Liver (tissue), 9 donors: Measurements from ENCODE around the gene CFAP54. TPM values are rescaled to one million over a fixed set of nuclear protein-coding genes. Genes with fewer than 3 reads are reported as not detected.

Experiments
- DNase-seq: peaks from one replicate; pipeline ENCODE4 v3.0.0-alpha.2; 2017; ENCODE audit warnings: low spot score
- H3K27ac ChIP-seq, 2 donors: one replicate each; pipeline ENCODE4 v1.7.0; 2013; ENCODE audit warnings: inconsistent platforms in 2 of 2, low read length in 2 of 2, control low read depth in 1 of 2, low read depth in 1 of 2, mild to moderate bottlenecking in 1 of 2
- H3K27me3 ChIP-seq, 4 donors: one replicate each; pipeline versions ENCODE4 v1.6.1 to v1.7.0; 2013; ENCODE audit warnings: low read length in 3 of 4, inconsistent platforms in 1 of 4, mild to moderate bottlenecking in 1 of 4, moderate library complexity in 1 of 4; ENCODE audit not compliant: control insufficient read depth in 4 of 4, insufficient read depth in 4 of 4
- H3K36me3 ChIP-seq, 4 donors: one replicate each; pipeline versions ENCODE4 v1.6.1 to v1.7.0; 2013; ENCODE audit warnings: low read length in 3 of 4, mild to moderate bottlenecking in 3 of 4, low read depth in 1 of 4, moderate library complexity in 1 of 4; ENCODE audit not compliant: control insufficient read depth in 4 of 4, insufficient read depth in 3 of 4
- H3K4me1 ChIP-seq, 4 donors: one replicate each; pipeline versions ENCODE4 v1.6.1 to v1.7.0; 2013; ENCODE audit warnings: low read length in 3 of 4, mild to moderate bottlenecking in 3 of 4, moderate library complexity in 1 of 4; ENCODE audit not compliant: control insufficient read depth in 4 of 4, insufficient read depth in 4 of 4
- H3K4me3 ChIP-seq, 3 donors: one replicate each; pipeline versions ENCODE4 v1.6.1 to v1.7.0; 2013; ENCODE audit warnings: low read length in 3 of 3, control low read depth in 1 of 3, low read depth in 1 of 3, mild to moderate bottlenecking in 1 of 3
- H3K9ac ChIP-seq, 2 donors: one replicate each; pipeline ENCODE4 v1.7.0; 2013; ENCODE audit warnings: low read length in 2 of 2, mild to moderate bottlenecking in 2 of 2, moderate library complexity in 2 of 2, control low read depth in 1 of 2, low read depth in 1 of 2
- H3K9me3 ChIP-seq, 4 donors: one replicate each; pipeline versions ENCODE4 v1.6.1 to v1.7.0; 2013; ENCODE audit warnings: low read length in 3 of 4; ENCODE audit not compliant: control insufficient read depth in 4 of 4
- ATF3 ChIP-seq: IDR thresholded peaks from 2 replicates; pipeline ENCODE4 v1.6.1; 2016; ENCODE audit warnings: antibody characterized with exemption
- EGR1 ChIP-seq, 2 donors: IDR thresholded peaks; 2 replicates each; pipeline ENCODE4 v1.6.1; 2016 to 2018; ENCODE audit warnings: antibody characterized with exemption in 2 of 2, low read depth in 2 of 2
- FOXA1 ChIP-seq: IDR thresholded peaks from 2 replicates; pipeline ENCODE4 v1.6.1; 2016; ENCODE audit warnings: antibody characterized with exemption
- FOXA2 ChIP-seq: IDR thresholded peaks from 2 replicates; pipeline ENCODE4 v1.6.1; 2016; ENCODE audit warnings: antibody characterized with exemption
- GABPA ChIP-seq, 2 donors: IDR thresholded peaks in 1 of 2; conservative IDR thresholded peaks in 1 of 2; 2 replicates each; pipeline ENCODE4 v1.6.1; 2016; ENCODE audit warnings: antibody characterized with exemption in 2 of 2, mild to moderate bottlenecking in 1 of 2, moderate library complexity in 1 of 2
- HNF4A ChIP-seq, 2 donors: conservative IDR thresholded peaks; 2 replicates each; pipeline ENCODE4 v1.6.1; 2016; ENCODE audit warnings: antibody characterized with exemption in 2 of 2, mild to moderate bottlenecking in 2 of 2
- HNF4G ChIP-seq: IDR thresholded peaks from 2 replicates; pipeline ENCODE4 v1.6.1; 2016; ENCODE audit warnings: antibody characterized with exemption
- JUND ChIP-seq, 2 donors: IDR thresholded peaks; 2 replicates each; pipeline ENCODE4 v1.6.1; 2016; ENCODE audit warnings: antibody characterized with exemption in 2 of 2
- MAX ChIP-seq: IDR thresholded peaks from 2 replicates; pipeline ENCODE4 v1.6.1; 2016; ENCODE audit warnings: antibody characterized with exemption
- NR2F2 ChIP-seq: IDR thresholded peaks from 2 replicates; pipeline ENCODE4 v1.6.1; 2016; ENCODE audit warnings: antibody characterized with exemption
- RAD21 ChIP-seq, 2 donors: IDR thresholded peaks; 2 replicates each; pipeline ENCODE4 v1.6.1; 2016; ENCODE audit warnings: antibody characterized with exemption in 2 of 2, mild to moderate bottlenecking in 2 of 2
- RXRA ChIP-seq, 2 donors: IDR thresholded peaks; 2 replicates each; pipeline ENCODE4 v1.6.1; 2017 to 2018; ENCODE audit warnings: antibody characterized with exemption in 2 of 2, mild to moderate bottlenecking in 1 of 2
- SP1 ChIP-seq: IDR thresholded peaks from 2 replicates; pipeline ENCODE4 v1.6.1; 2018; ENCODE audit warnings: antibody characterized with exemption, mild to moderate bottlenecking
- TAF1 ChIP-seq: conservative IDR thresholded peaks from 2 replicates; pipeline ENCODE4 v1.6.1; 2016; ENCODE audit warnings: antibody characterized with exemption, mild to moderate bottlenecking
- YY1 ChIP-seq: IDR thresholded peaks from 2 replicates; pipeline ENCODE4 v1.6.1; 2016; ENCODE audit warnings: antibody characterized with exemption, mild to moderate bottlenecking
- WGBS: extraction: QIAGEN DNeasy Blood & Tissue Kit; methylation state at CpG from one replicate; pipeline ENCODE4 v1.1.7; 2013; 5-methylcytosine and 5-hydroxymethylcytosine counted together
- polyA plus RNA-seq, 2 donors: library from polyadenylated mRNA; stranded (reverse) in 1 of 2; unstranded in 1 of 2; fragments of 200-250 nt in 1 of 2; fragments of >200 nt in 1 of 2; fragmentation: Nextera tagmentation in 1 of 2; extraction: Ambion mirVana in 1 of 2; gene quantifications; one replicate each; pipeline versions ENCODE4 v1.2.1 to v1.2.3, GENCODE V29; 2013 to 2015
- total RNA-seq, 2 donors: library from RNA; depleted of rRNA; stranded (reverse); fragments of >200 nt; gene quantifications; one replicate each; pipeline ENCODE4 v1.2.3, GENCODE V29; 2014
- TF ChIP-seq, protein P1 (sequence below): IDR thresholded peaks from 2 replicates; pipeline ENCODE4 v1.6.1; 2016; ENCODE audit warnings: antibody characterized with exemption, mild to moderate bottlenecking
- TF ChIP-seq, protein P2 (sequence below): IDR thresholded peaks from 2 replicates; pipeline ENCODE4 v1.6.1; 2016; ENCODE audit warnings: antibody characterized with exemption
- donor health status: healthy.
- donor health status: healthy.
- donor health status: healthy.
- donor health status: healthy.
- donor health status: healthy.

The CFAP54 gene
- total and polyA plus RNA-seq, 4 donors, result 0.01 to 0.19 (median 0.15) TPM

- Histone ChIP-seq H3K4me3 (no peak overlapping the region), H3K9ac (no peak overlapping the region), H3K27me3 (no peaks in the 10 kb centered on the region), H3K4me1 (no peaks in the 10 kb centered on the region), H3K9me3 (no peaks in the 10 kb centered on the region), H3K36me3 (no peaks in the 10 kb centered on the region), H3K27ac (no peak overlapping the region)
- WGBS, result 87% methylated on average over 3 of the region's 3 CpGs
- no peak for DNase-seq
- TF ChIP-seq JUND (IDR thresholded peaks at IDR 0.05) (no peak), NR2F2 (no peak), RXRA (IDR thresholded peaks at IDR 0.05) (no peak), RAD21 (IDR thresholded peaks at IDR 0.05) (no peak), MAX (no peak)
- TF ChIP-seq, protein P1, sequence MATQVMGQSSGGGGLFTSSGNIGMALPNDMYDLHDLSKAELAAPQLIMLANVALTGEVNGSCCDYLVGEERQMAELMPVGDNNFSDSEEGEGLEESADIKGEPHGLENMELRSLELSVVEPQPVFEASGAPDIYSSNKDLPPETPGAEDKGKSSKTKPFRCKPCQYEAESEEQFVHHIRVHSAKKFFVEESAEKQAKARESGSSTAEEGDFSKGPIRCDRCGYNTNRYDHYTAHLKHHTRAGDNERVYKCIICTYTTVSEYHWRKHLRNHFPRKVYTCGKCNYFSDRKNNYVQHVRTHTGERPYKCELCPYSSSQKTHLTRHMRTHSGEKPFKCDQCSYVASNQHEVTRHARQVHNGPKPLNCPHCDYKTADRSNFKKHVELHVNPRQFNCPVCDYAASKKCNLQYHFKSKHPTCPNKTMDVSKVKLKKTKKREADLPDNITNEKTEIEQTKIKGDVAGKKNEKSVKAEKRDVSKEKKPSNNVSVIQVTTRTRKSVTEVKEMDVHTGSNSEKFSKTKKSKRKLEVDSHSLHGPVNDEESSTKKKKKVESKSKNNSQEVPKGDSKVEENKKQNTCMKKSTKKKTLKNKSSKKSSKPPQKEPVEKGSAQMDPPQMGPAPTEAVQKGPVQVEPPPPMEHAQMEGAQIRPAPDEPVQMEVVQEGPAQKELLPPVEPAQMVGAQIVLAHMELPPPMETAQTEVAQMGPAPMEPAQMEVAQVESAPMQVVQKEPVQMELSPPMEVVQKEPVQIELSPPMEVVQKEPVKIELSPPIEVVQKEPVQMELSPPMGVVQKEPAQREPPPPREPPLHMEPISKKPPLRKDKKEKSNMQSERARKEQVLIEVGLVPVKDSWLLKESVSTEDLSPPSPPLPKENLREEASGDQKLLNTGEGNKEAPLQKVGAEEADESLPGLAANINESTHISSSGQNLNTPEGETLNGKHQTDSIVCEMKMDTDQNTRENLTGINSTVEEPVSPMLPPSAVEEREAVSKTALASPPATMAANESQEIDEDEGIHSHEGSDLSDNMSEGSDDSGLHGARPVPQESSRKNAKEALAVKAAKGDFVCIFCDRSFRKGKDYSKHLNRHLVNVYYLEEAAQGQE, result no peak
These were observed 46.5 kb upstream of the CFAP54 start for GRCh38 chr12:96442906-96443305.

- DNase-seq, result no peak
- peak overlapping the region in 1 of 2 donors; percentile 18 for H3K27ac ChIP-seq
- no peak for TF ChIP-seq GABPA (IDR thresholded peaks at IDR 0.05 in 1 of 2, conservative IDR thresholded peaks at IDR 0.05 in 1 of 2)
- TF ChIP-seq YY1, result no peak
- no peak for TF ChIP-seq RAD21 (IDR thresholded peaks at IDR 0.05)
- TF ChIP-seq MAX, result no peak
- TF ChIP-seq, protein P1, result no peak
- no peak for TF ChIP-seq SP1
- TF ChIP-seq NR2F2, result no peak
- no peak for TF ChIP-seq HNF4G
- TF ChIP-seq FOXA2, result no peak
- TF ChIP-seq EGR1 (IDR thresholded peaks at IDR 0.05; ENCODE audit: low read depth in 2 of 2), result no peak
- TF ChIP-seq FOXA1, result no peak
- TF ChIP-seq, protein P2, sequence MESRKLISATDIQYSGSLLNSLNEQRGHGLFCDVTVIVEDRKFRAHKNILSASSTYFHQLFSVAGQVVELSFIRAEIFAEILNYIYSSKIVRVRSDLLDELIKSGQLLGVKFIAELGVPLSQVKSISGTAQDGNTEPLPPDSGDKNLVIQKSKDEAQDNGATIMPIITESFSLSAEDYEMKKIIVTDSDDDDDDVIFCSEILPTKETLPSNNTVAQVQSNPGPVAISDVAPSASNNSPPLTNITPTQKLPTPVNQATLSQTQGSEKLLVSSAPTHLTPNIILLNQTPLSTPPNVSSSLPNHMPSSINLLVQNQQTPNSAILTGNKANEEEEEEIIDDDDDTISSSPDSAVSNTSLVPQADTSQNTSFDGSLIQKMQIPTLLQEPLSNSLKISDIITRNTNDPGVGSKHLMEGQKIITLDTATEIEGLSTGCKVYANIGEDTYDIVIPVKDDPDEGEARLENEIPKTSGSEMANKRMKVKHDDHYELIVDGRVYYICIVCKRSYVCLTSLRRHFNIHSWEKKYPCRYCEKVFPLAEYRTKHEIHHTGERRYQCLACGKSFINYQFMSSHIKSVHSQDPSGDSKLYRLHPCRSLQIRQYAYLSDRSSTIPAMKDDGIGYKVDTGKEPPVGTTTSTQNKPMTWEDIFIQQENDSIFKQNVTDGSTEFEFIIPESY, result no peak
- TF ChIP-seq RXRA (IDR thresholded peaks at IDR 0.05), result no peak
- TF ChIP-seq TAF1, result no peak
- TF ChIP-seq HNF4A (conservative IDR thresholded peaks at IDR 0.05), result no peak
- no peak for TF ChIP-seq ATF3
- no peak for TF ChIP-seq JUND (IDR thresholded peaks at IDR 0.05)
- no peak overlapping the region for H3K9ac ChIP-seq
- H3K27me3 ChIP-seq, result no peaks in the 10 kb centered on the region
- 95% methylated on average over 10 of the region's 10 CpGs for WGBS
- no peaks in the 10 kb centered on the region for H3K36me3 ChIP-seq
- no peaks in the 10 kb centered on the region for H3K4me1 ChIP-seq
- no peak overlapping the region for H3K4me3 ChIP-seq
- no peaks in the 10 kb centered on the region for H3K9me3 ChIP-seq
These were observed 45.0 kb upstream of the CFAP54 start for GRCh38 chr12:96444399-96444798.
